HEK293T (cell line): Measurements from ENCODE around the gene CDH13.

Experiments
- BHLHE40 ChIP-seq: fragments of 450-650 bp; IDR thresholded peaks from 2 replicates; pipeline ENCODE4 v1.6.1; 2016; ENCODE audit warnings: mild to moderate bottlenecking, moderate library complexity, borderline replicate concordance
- CTBP1 ChIP-seq: fragments of 450-650 bp; IDR thresholded peaks from 2 replicates; pipeline ENCODE4 v1.6.1; 2016; ENCODE audit warnings: borderline replicate concordance
- ELF4 ChIP-seq: fragments of 450-650 bp; IDR thresholded peaks from 2 replicates; pipeline ENCODE4 v1.6.1; 2017; ENCODE audit warnings: antibody characterized with exemption
- FOXA1 ChIP-seq: fragments of 450-650 bp; IDR thresholded peaks from 2 replicates; pipeline ENCODE4 v1.6.1; 2016; ENCODE audit warnings: mild to moderate bottlenecking
- FOXK2 ChIP-seq: fragments of 450-650 bp; IDR thresholded peaks from 2 replicates; pipeline ENCODE4 v1.6.1; 2016; ENCODE audit warnings: mild to moderate bottlenecking
- FOXM1 ChIP-seq: fragments of 450-650 bp; IDR thresholded peaks from 2 replicates; pipeline ENCODE4 v1.6.1; 2017; ENCODE audit warnings: mild to moderate bottlenecking, borderline replicate concordance
- LEF1 ChIP-seq: fragments of 450-650 bp; IDR thresholded peaks from 2 replicates; pipeline ENCODE4 v1.6.1; 2017; ENCODE audit warnings: mild to moderate bottlenecking, borderline replicate concordance
- NFRKB ChIP-seq: fragments of 450-650 bp; IDR thresholded peaks from 2 replicates; pipeline ENCODE4 v1.6.1; 2016; ENCODE audit warnings: mild to moderate bottlenecking, moderate library complexity
- PKNOX1 ChIP-seq: fragments of 450-650 bp; IDR thresholded peaks from 2 replicates; pipeline ENCODE4 v1.6.1; 2016
- SP1 ChIP-seq: fragments of 450-650 bp; IDR thresholded peaks from 2 replicates; pipeline ENCODE4 v1.6.1; 2017
- SUZ12 ChIP-seq: fragments of 450-650 bp; IDR thresholded peaks from 2 replicates; pipeline ENCODE4 v1.6.1; 2016; ENCODE audit warnings: mild to moderate bottlenecking
- TARDBP ChIP-seq: fragments of 450-650 bp; IDR thresholded peaks from 2 replicates; pipeline ENCODE4 v1.6.1; 2016

GRCh38 chr16:82947698-82948097 is 320.9 kb downstream of the CDH13 start:
- TF ChIP-seq SUZ12 (no peak), SP1 (no peak), PKNOX1 (no peak), TARDBP (no peak), FOXA1 (no peak), FOXM1 (no peak), FOXK2 (no peak), CTBP1 (no peak), LEF1 (no peak), ELF4 (no peak), BHLHE40 (no peak), NFRKB (no peak)
